ENCODE results near the gene SWT1. TPM values are rescaled to one million over a fixed set of nuclear protein-coding genes. Genes with fewer than 3 reads are reported as not detected.

Gene SWT1
- total RNA-seq, 1 donor: 6.9 TPM

- no peak overlapping the region for H3K4me3 ChIP-seq (ENCODE audit: insufficient read depth, low read length)
Measured at GRCh38 chr1:185262151-185262550, 105.2 kb downstream of the SWT1 start.

GRCh38 chr1:185263292-185263691, 106.3 kb downstream of the SWT1 start:
- no peaks in the 10 kb centered on the region for H3K79me2 ChIP-seq (ENCODE audit: insufficient read depth, low read length)
- no peak for TF ChIP-seq CTCF (IDR thresholded peaks at IDR 0.05; ENCODE audit: extremely low read depth, low read depth, low read length)
- no peak overlapping the region for H3K27ac ChIP-seq (ENCODE audit: low read depth, low read length)
- H3K4me3 ChIP-seq (ENCODE audit: insufficient read depth, low read length): no peak overlapping the region
- H3K36me3 ChIP-seq (ENCODE audit: insufficient read depth, low read length): no peaks in the 10 kb centered on the region
- no peak overlapping the region for H2AFZ ChIP-seq (ENCODE audit: low read length)
- H3K27me3 ChIP-seq (ENCODE audit: insufficient read depth, low read length): no peaks in the 10 kb centered on the region
- no peaks in the 10 kb centered on the region for H4K20me1 ChIP-seq (ENCODE audit: insufficient read depth, low read length)
- no peak overlapping the region for H3K4me2 ChIP-seq (ENCODE audit: insufficient read depth, low read length)
- DNase-seq (ENCODE audit: insufficient read length, low spot score, missing footprints): no peak
- H3K4me1 ChIP-seq (ENCODE audit: insufficient read depth, low read length): no peaks in the 10 kb centered on the region
- H3K9me3 ChIP-seq (ENCODE audit: low read depth, low read length): no peaks in the 10 kb centered on the region

More at GRCh38 chr1:185262151-185262550, 105.2 kb downstream of the SWT1 start:
- H4K20me1 ChIP-seq (ENCODE audit: insufficient read depth, low read length): no peaks in the 10 kb centered on the region
- H3K36me3 ChIP-seq (ENCODE audit: insufficient read depth, low read length): no peaks in the 10 kb centered on the region
- H3K4me2 ChIP-seq (ENCODE audit: insufficient read depth, low read length): no peak overlapping the region
- TF ChIP-seq CTCF (IDR thresholded peaks at IDR 0.05; ENCODE audit: extremely low read depth, low read depth, low read length): no peak
- H3K79me2 ChIP-seq (ENCODE audit: insufficient read depth, low read length): no peaks in the 10 kb centered on the region
- no peak overlapping the region for H2AFZ ChIP-seq (ENCODE audit: low read length)
- H3K27ac ChIP-seq (ENCODE audit: low read depth, low read length): no peak overlapping the region
- no peak for DNase-seq (ENCODE audit: insufficient read length, low spot score, missing footprints)
- no peaks in the 10 kb centered on the region for H3K4me1 ChIP-seq (ENCODE audit: insufficient read depth, low read length)
- H3K27me3 ChIP-seq (ENCODE audit: insufficient read depth, low read length): no peaks in the 10 kb centered on the region
- no peaks in the 10 kb centered on the region for H3K9me3 ChIP-seq (ENCODE audit: low read depth, low read length)

- no peak for TF ChIP-seq CTCF (IDR thresholded peaks at IDR 0.05; ENCODE audit: extremely low read depth, low read depth, low read length)
- Histone ChIP-seq H3K4me2 (ENCODE audit: insufficient read depth, low read length) (no peak overlapping the region), H3K36me3 (ENCODE audit: insufficient read depth, low read length) (no peaks in the 10 kb centered on the region), H3K79me2 (ENCODE audit: insufficient read depth, low read length) (no peaks in the 10 kb centered on the region), H2AFZ (ENCODE audit: low read length) (no peak overlapping the region), H3K27ac (ENCODE audit: low read depth, low read length) (no peak overlapping the region), H3K27me3 (ENCODE audit: insufficient read depth, low read length) (no peaks in the 10 kb centered on the region), H3K4me1 (ENCODE audit: insufficient read depth, low read length) (no peaks in the 10 kb centered on the region), H3K9me3 (ENCODE audit: low read depth, low read length) (no peaks in the 10 kb centered on the region), H4K20me1 (ENCODE audit: insufficient read depth, low read length) (no peaks in the 10 kb centered on the region), H3K4me3 (ENCODE audit: insufficient read depth, low read length) (no peak overlapping the region)
- no peak for DNase-seq (ENCODE audit: insufficient read length, low spot score, missing footprints)
Measured at GRCh38 chr1:185263780-185264179, 106.8 kb downstream of the SWT1 start.

- no peak for TF ChIP-seq CTCF (IDR thresholded peaks at IDR 0.05; ENCODE audit: extremely low read depth, low read depth, low read length)
- no peaks in the 10 kb centered on the region for H3K4me1 ChIP-seq (ENCODE audit: insufficient read depth, low read length)
- H3K27ac ChIP-seq (ENCODE audit: low read depth, low read length): no peak overlapping the region
- no peak overlapping the region for H3K4me2 ChIP-seq (ENCODE audit: insufficient read depth, low read length)
- no peaks in the 10 kb centered on the region for H3K79me2 ChIP-seq (ENCODE audit: insufficient read depth, low read length)
- H3K36me3 ChIP-seq (ENCODE audit: insufficient read depth, low read length): no peaks in the 10 kb centered on the region
- DNase-seq (ENCODE audit: insufficient read length, low spot score, missing footprints): no peak
- no peaks in the 10 kb centered on the region for H3K9me3 ChIP-seq (ENCODE audit: low read depth, low read length)
- H3K27me3 ChIP-seq (ENCODE audit: insufficient read depth, low read length): no peaks in the 10 kb centered on the region
- H3K4me3 ChIP-seq (ENCODE audit: insufficient read depth, low read length): no peak overlapping the region
- no peaks in the 10 kb centered on the region for H4K20me1 ChIP-seq (ENCODE audit: insufficient read depth, low read length)
- H2AFZ ChIP-seq (ENCODE audit: low read length): no peak overlapping the region
Measured at GRCh38 chr1:185265314-185265713, 108.3 kb downstream of the SWT1 start.
